ENCODE data around the gene TOPBP1.
"Not testable (repeated sequence)": the region's sequence is repeated elsewhere in the genome, so short reads cannot be mapped to it uniquely, and the experiment has no call there.

Gene TOPBP1
- total RNA-seq, result 73.0 to 102 reads per million in 2 donors

DNA sequence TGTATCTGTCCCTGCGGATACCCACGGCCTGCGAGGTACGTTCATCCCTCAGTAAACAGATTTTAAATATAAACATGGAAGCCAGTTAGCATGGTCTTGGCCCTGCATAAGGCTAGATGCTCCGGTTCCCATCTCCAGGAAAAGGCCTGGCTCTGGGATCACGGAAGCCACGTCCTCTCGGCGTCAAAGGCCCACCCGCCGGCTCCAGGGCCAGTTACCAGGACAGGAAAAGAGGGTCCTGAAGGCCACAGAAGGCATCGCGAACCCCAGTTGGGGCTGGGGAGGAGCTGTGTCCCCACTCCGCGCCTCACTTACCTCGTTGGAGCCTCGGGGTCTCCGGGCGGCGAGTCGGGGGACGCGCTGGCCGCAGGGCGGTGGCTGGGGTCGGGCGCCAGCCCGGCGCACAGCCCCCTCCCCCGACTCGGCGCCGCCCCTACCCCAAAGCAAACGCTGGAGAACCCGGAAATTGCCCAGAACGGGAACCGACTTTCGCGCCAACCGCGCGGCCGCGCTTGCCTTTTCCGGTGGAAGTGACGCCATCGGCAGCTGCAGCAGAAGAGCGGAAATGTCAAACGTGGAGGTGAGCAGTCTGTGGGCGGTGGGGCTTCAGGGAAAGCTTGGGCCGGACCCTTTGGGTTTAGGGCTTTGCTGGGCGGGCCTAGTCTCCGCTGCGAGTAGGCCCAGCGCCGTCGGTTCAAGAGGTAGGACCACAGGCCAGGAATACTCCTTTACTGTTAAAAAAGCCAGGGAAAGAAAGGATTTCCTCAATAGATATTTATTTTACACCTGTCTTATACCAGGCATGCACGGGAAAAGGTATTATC is at the start of gene TOPBP1:
TSS of gene TOPBP1 (minus strand) at position 488 of the 824 bp plus-strand sequence. CDS start 814 bp downstream, outside the sequence.
- peak; percentile 65 to 92 (median 79) for DNase-seq

DNA sequence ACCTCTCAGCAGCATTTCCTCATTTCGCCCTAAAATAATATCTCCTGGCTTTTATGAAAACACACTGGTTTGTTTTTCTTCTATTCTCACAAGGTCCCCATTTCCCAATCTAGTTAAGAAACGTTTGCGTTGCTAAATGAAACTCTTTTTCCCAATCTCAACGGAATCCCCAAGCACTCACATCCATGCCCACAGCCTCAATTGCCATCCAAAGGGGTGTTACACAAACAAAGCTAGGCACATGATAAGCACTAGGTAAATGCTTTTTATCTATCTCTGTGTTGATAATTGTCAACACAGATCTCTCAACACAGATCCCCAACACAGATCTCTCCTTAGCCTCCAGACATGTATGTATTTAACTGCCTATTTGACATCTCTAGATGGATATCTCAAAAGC is 49.3 kb upstream of the TOPBP1 start:
- DNase-seq, result no peak

DNA sequence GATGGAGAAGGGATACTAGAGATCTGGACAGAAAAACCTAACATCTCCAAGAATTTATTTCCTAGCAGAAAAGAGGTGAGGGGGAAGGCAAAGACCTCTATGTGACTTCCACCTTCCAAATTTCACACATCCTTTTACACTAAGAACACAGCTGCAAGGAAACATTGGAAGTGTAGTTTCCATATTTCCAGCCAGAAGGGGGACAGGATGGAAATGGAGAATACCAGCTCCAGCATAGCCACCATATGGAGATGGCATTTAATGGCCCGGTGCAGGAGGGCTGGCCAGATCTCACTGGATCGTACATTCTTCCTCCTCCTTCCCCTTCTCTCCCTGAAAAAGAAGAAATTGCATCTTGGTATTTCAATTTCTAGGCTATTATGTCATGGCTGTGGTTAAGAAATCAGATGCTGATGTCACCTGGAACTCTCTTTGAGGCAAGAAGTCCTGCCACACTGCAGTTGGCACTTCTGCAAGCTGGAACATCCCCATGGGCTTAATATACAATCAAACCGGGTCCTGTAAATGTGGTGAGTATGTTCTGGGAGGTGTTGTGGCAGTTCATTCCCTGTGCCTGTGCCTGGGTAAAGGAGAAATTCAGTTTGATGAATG is 47.5 kb upstream of the TOPBP1 start:
- no peak for DNase-seq

DNA sequence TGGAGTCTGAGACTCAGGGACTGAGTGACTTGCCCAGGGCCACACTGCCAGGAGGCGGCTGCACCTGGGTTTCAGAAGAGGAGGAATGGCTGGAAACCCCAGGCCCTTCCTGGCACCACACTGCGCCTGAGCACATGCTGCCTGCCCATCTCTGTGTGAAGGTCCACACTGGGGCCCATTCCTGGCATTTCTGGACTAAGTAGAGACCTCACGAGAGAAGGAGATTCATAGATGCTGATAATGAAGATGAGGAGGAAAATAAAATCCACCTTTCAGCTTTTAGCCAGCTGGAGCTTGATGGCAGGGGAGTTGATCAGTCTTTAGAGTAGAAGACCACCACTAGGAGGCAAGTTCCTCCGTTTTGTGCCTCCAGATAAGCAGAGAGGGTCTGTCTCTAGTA is 44.3 kb upstream of the TOPBP1 start:
- no peak for DNase-seq

DNA sequence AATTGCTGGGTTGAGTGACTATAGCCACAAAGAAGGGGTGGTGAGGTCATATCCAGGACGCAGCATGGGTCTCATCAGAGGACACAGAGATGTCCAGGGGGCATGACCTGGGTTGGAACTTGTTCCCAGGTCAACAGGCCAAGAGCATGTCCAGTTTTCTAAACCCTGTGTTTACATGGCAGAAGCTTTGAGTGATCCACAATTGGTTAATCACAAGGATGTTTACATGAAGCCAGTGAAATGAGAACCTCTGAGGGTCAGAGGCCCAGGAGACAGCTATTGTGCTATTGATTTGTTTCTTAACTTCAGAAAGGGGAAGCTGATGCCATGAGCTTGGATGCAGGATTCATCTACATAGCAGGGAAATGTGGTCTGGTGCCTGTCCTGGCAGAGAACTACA is 42.2 kb upstream of the TOPBP1 start:
- DNase-seq, result no peak

DNA sequence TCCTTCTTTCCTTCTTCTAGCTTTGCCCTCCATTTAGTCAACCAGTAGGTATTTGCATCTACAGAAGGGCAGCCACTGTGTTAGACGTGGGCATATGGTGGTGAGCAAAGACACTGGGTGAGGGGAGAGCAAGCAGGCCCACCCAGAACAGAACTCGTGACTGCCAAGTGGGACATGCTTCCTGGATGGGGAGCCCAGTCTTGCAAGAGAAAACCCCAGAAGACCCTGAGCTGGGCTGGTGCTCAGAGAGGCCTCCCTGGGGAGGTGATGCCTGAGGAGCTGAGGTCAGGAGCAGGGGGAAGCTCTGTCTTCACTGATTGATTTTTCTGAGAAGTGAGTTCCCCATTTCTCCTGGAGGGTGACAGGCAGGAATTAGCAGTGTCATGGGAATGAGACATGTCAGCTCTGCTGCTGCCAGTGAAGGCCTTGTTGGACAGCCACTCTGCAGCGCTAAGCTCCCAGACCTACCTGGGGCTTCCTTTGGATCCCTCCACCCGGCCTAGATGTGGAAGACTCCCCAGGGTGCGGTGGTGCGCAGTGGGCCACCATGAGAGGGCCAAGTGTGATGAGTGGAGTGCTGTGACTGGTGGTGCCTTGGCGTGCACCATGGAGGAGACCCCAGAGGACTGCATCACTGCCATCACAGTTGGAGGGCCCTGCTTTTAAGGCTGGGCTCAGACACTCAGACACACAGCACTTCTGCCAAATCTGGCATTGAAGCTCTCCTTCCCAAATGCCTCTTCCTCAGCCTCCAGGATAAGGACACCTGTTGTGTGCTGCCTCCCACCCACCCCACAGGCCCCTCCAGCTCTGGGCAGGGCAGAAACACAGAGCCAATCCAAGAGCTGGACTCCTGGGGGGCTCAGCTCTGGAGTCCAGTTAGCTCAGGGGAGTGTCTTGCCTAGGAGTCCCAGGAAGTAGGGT is 40.0 kb upstream of the TOPBP1 start:
- DNase-seq, result no peak

DNA sequence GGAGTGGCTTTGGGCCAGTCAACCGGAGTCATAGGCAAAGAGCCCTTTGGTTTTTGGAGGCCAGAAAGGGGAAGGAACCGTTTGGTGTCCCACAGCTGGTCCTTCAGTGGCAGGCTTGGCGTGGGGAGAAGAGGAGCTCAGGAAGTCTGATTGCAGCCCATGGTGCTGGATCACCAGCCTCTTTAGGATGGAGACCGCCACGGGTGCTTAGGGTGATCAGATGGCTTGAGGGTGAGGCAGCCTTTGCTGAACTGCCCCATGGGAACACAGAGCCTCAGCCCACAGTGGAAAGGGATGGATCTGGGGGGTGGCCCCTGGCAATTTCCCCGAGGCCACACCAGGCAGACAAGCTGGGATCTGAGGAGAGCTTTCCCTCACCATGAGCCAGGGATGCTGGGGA is 38.6 kb upstream of the TOPBP1 start:
- no peak for DNase-seq

DNA sequence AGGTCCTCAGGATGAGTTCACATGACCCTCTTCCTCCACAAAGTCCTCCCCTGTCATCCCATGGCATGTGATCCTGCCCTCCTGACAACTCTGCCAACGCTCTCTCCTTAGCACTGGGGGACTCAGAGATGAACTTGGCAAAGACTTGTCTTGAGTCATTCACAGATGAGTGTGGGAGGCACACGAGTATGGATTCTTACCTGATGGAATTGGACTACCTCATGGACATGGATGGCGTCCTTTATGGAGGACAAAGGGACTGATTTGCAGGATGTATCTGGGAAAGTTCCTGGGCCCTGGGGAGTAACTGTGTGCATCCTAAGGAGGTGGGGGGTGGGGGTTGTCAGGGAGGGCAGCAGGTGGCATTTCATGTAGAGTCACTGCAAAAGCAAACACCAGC is 38.2 kb upstream of the TOPBP1 start:
- no peak for DNase-seq

DNA sequence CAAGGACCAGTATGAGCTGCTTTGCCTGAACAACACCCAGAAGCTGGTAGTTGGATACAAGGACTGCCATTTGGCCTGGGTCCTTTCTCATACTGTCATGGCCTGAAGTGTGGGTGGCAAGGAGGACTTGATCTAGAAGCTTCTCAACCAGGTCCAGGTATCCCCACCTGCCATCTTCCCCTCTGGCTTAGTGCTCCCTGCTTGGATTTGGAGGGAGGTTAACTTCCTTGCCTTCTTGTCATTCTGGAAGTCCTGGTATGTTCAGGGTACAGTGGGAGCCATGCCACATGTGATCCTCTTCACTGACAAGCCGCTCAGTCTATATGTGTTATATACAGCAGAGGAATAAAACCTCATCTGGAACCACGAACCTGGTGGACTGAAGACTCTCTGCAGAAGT is 37.7 kb upstream of the TOPBP1 start:
- no peak for DNase-seq

DNA sequence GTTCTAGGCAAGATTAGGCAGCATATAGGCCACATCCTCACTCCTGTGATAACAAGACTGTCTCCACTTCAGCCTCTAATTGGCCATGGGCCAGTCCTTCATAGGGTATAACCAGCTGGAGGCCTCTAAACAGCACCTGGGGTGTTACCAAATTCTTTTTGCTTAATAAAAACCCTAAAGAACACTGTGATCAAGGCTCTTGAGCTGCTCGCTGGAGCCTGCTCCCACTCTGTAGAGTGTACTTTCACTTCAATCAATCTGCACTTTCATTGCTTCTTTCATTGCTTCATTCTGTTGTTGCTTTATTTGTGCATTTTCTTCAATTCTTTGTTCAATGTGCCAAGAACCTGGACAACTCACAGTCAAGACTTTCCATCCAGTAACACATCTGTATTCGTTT is 36.2 kb upstream of the TOPBP1 start:
- no peak for DNase-seq

DNA sequence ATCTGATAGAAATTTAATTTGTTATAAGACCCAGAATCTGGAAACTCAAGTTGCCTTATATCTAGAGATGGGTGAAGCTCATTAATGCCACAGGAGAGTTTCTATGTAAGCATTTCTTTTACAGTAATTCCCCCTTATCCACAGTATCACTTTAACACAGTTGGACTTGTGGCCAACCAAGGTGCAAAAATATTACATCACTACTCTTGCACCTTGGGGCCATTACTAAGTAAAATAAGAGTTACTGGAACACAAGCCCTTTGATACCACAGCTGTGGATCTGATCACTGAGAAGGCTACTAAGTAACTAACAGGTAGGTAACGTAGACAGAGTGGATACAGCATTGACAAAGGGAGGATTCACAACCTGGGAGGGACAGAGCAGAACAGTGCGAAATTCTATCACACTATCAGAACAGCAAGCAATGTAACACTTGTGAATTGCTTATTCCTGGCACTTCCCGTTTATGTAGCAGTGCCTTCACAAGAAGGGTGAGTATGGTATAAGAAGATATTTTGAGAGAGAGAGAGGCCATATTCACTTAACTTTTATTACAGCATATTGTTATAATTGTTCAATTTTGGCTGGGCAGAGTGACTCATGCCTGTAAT is 33.9 kb upstream of the TOPBP1 start:
- no peak for DNase-seq

DNA sequence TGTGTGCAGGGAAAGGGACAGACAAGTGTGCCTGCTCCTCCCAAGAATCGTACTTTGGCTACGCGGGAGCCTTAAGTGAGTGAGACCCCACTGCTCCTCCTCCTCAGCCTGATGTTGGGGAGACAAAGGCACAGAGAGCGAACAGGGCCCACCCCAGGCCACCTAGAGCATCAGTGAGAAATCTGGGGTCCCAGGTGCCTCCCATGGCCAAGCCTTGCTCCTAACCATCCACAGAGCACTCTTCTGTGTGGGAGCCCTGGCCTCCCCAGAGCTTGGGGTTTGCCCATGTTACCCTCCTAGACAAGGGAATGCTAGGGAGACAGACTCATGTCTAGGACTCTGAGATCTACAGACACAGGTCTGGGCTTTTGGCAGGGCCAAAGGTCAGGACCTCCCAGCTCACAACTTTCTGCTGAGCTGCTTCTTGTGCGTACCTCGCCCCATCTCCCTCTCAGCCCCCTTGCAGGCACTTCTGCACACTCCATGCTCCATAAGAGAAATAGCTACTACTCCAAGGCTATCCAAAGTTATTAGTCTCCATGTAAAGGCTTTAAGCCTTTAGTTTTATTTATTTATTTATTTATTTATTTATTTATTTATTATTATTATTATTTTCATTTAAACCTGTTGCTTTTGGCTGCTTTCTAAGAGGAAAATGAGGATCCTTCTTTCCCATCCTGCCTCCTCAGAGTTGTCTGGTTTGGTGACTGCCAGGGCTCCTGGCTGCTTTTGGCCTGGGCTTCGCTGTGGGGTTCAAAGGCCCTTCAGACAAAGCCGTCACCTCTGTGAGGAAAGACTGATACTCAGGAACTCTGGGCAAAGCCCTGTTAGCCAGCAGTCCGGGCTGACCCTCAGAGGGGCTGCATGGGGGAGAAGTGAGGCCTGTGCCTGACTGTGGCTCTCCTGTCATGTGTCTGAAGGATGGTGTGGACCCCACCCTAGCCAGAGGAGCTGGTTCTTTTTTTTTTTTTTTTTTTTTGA is 32.8 kb upstream of the TOPBP1 start:
- DNase-seq, result no peak

DNA sequence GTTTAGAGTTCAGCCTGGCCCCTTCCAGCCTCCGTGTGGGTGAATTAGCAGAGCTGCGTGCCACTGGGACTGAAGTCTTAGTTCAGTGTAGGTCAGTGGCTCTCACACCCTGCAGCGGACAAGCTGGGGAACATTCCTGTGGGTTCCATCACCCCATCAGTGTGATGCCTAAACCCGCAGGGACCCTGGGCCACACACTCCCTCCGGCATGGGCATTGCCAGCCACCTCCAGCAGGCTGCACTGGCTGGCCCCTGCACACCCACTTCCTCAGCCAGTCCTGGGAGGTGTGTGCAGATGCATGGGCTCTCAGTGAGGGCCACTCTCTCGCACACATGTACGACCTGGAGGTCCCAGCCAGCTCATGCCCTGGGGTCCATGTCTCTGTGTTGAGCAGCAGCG is 32.1 kb upstream of the TOPBP1 start:
- DNase-seq, result no peak

DNA sequence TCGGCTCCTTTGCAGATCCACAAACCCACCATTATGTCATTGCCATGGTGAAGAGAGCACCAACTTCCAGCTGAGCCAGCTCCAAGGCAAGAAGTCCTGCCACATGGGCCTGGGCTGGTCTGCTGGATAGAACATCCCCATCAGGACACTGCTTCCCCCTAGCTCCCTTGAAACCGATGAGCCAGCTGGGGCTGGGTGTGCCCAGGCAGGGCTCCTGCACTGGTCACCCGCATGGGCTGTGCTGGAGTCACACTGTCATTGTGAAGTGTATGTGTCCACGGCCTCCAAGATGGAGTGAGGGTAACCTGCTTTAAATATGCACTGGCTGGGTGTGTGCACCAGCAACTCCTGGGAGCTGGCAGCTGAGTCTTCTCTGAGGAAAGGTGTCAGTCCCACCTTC is 31.0 kb upstream of the TOPBP1 start:
- DNase-seq, result no peak

DNA sequence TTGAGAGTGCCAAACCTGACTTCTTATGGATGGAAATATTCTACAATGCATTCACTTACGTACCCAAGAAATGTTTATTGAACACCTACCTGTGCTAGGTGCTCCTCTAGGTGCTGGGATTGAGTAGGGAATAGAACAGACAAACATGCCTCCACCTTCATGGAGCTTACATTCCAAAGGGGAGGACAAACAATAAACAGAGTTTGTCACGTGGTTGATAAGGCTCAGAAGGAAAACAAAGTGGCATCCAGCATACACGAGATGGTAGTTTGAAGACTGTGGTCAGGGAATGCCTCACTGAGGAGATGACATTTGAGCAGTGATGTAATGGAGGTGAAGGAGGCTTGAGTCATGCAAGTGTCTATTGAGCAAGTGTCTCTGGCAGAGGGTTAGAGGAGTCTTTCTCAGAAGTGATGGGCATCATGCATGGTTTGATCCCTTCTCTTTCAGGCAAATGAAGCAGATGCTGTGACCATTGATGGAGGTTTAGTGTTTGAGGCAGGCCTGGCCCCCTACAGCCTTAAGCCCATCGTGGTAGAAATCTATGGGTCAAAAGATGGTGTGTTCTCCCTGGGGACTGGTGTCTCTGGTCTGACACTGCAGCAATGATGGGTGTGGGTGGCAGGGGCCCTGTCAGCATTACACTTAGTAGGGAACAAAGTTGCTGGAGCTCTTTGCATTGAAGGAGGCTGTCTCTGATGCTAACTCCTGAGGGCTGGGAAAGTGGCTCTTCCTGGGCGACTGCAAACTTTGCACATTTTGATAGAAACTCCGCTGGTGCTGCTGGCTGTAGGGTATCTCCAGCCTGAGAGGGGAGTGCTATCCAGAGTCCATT is 29.7 kb upstream of the TOPBP1 start:
- no peak for DNase-seq

DNA sequence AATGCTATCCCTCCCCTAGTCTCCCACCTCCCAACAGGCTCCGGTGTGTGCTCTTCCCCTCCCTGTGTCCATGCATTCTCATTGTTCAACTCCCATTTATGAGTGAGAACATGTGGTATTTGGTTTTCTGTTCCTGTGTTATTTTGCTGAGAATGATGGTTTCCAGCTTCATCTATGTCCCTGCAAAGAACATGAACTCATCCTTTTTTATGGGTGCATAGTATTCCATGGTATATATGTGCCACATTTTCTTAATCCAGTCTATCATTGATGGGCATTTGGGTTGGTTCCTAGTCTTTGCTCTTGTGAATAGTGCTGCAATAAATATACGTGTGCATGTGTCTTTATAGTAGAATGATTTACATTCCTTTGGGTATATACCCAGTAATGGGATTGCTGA is 16.3 kb upstream of the TOPBP1 start:
- not testable (repeated sequence) for DNase-seq

DNA sequence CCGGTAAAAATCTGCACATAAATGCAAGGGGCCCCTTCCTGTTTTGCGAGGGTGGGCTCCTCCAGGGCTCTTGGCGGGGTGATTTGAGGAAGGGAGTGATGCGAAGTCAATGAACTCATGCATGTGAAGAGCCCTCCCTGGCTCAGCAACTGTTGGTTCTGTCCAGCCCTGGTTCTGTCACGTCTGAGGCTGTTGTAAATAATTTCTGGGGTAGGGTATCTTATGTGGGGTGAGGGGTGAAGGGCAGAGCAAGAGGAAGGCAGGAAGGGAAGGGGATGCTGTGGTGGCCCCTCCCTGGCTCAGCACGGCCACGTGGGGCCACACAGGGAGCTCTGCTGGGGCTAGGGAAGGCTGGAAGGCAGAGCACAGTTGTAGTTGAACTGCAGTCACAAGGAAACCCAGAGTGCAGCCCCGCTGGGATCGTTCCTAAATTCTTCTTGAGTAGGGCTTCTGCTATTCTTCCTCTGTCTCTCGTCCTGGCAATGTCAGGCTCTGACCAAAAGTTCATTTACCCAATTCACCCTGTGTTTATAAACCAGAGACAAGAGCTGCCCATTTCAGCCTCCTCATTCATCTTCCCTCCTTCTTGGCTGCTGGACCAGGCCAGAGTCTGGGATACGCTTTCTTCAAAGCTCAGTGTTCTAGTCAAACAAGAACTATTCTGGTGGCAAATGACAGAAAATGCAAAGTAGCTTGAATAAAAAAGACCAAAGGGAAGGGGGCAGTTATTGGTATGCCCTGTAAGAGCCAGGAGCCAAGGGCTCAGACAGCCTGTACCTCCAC is 14.8 kb upstream of the TOPBP1 start:
- no peak for DNase-seq

DNA sequence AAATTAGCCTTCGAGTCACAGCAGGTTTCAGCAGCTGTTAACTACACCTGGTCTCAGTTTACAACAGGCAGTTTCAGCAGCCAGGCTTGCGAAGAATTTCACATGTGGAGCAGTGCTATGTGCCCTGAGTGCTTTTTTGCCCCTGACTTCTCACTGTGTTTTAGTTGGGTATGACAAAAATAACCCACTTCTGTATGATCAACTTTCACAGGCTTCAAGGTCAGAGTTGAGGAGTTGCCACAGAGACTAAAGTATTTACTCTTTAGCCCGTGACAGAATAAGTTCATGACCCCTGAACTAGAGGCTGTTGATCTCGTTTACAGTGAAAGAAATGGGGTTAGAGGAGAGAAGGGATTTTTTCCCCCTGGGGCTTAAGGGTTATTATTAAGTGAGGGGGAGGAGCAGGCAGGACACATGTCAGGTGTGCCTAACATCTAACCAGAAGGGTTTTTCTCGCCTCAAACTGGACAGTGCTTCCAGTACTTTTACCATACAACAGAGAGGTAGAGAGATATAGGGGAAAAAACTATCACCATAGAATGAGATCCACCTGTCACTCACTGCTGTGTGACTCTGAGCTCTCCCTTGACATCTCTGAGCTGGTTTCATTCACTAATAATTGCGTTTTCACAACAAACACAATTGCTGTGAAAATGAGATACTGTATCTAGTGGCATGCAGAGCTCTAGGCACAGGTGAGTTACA is 14.0 kb upstream of the TOPBP1 start:
- DNase-seq, result no peak

DNA sequence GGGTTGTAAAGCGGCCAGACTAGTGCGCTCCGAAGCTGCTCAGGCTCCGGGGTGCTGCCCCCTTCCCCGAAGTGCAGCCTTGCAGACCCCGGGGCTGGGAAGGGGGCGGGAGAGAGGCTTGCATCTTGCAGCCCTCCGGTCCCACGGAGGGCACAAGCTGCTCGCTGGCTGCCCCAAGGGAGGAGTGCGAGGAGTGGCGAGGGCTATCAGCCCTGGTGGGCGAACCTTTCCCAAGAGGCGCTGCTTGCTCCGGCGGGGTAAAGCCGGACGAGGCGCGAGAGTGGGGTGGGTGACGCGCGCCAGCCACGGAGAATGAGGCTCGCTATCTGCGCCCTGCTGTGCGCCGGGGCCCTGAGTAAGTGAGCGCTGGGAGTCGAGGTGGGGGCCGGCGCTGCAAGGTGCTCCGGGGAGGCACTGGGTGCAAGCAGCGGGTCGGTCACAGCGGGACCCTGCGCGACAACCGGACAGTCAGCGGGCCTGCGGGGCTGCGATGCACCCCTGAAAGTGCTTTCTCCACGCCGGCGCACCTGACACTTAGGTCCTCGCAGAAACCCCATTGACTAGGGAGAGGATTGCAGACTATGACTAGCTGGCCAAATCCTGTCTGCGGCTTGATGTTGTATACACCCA is 12.7 kb upstream of the TOPBP1 start:
- DNase-seq, result no peak
